ENCODE data around the gene COL5A3.

DNA sequence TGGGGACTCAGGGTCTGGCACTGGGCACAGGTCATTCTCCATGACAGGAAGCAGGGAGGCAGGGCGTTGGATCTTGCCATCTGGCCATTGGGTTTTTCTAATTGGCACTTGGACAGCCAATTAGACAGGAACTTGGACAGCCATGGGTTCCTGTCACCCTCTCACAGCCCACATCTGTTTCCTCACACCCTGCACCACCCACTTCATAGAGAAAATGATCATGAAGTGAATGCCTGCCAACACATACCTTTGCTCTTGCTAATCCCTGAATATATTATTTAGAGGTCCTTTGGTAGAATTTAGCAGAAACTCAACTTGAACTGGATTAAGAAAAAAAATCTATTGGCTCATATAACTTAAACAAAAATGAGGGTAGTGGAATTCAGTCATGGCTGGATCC lies 69.1 kb downstream of the COL5A3 start:
- TF ChIP-seq, protein P1, sequence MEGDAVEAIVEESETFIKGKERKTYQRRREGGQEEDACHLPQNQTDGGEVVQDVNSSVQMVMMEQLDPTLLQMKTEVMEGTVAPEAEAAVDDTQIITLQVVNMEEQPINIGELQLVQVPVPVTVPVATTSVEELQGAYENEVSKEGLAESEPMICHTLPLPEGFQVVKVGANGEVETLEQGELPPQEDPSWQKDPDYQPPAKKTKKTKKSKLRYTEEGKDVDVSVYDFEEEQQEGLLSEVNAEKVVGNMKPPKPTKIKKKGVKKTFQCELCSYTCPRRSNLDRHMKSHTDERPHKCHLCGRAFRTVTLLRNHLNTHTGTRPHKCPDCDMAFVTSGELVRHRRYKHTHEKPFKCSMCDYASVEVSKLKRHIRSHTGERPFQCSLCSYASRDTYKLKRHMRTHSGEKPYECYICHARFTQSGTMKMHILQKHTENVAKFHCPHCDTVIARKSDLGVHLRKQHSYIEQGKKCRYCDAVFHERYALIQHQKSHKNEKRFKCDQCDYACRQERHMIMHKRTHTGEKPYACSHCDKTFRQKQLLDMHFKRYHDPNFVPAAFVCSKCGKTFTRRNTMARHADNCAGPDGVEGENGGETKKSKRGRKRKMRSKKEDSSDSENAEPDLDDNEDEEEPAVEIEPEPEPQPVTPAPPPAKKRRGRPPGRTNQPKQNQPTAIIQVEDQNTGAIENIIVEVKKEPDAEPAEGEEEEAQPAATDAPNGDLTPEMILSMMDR (IDR thresholded peaks at IDR 0.05 in 8 of 11, conservative IDR thresholded peaks at IDR 0.05 in 3 of 11) = no peak
- TF ChIP-seq POLR2AphosphoS5 (IDR thresholded peaks at IDR 0.05) = no peak
- no peak for TF ChIP-seq POLR2A (IDR thresholded peaks at IDR 0.05)

Measured in spleen (tissue), 7 donors.